Measurements from ENCODE around the gene TIMM50.

Gene TIMM50

GRCh38 chr19:39479916-39480315, 722 bp upstream of the TIMM50 start:
- in situ Hi-C loops (cut with MboI; ENCODE audit: low sequenced_read_pairs, unreplicated experiment): no loop called here
- TF ChIP-seq, protein P1, sequence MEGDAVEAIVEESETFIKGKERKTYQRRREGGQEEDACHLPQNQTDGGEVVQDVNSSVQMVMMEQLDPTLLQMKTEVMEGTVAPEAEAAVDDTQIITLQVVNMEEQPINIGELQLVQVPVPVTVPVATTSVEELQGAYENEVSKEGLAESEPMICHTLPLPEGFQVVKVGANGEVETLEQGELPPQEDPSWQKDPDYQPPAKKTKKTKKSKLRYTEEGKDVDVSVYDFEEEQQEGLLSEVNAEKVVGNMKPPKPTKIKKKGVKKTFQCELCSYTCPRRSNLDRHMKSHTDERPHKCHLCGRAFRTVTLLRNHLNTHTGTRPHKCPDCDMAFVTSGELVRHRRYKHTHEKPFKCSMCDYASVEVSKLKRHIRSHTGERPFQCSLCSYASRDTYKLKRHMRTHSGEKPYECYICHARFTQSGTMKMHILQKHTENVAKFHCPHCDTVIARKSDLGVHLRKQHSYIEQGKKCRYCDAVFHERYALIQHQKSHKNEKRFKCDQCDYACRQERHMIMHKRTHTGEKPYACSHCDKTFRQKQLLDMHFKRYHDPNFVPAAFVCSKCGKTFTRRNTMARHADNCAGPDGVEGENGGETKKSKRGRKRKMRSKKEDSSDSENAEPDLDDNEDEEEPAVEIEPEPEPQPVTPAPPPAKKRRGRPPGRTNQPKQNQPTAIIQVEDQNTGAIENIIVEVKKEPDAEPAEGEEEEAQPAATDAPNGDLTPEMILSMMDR (IDR thresholded peaks at IDR 0.05; ENCODE audit: borderline replicate concordance, control extremely low read depth, extremely low read depth, insufficient read depth, missing control alignments): no peak
- DNase-seq (ENCODE audit: low spot score): no peak

DNA sequence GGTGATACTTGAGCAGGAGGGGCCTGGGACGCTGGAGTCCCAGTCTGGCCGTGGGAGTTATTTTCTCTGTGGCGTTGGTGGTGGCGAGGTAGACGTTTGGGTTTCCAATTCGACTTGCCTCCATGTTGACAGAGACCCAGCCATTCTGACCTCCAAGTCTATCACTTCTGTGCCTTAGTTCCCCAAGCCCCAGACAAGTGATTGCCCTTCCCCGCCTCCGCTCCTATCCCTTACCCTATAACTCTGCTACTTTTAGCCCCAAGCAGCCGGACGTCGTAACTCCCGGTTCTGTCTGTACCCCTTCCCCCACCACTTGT, 549 bp downstream of the TIMM50 start:
- no peak for DNase-seq (ENCODE audit: low spot score)
- TF ChIP-seq, protein P1 (IDR thresholded peaks at IDR 0.05; ENCODE audit: borderline replicate concordance, control extremely low read depth, extremely low read depth, insufficient read depth, missing control alignments): no peak
- in situ Hi-C loops (cut with MboI; ENCODE audit: low sequenced_read_pairs, unreplicated experiment): no loop called here

- DNase-seq (ENCODE audit: low spot score): no peak
- in situ Hi-C loops (cut with MboI; ENCODE audit: low sequenced_read_pairs, unreplicated experiment): no loop called here
- TF ChIP-seq, protein P1 (IDR thresholded peaks at IDR 0.05; ENCODE audit: borderline replicate concordance, control extremely low read depth, extremely low read depth, insufficient read depth, missing control alignments): no peak
Measured at GRCh38 chr19:39481676-39482075, 1.0 kb downstream of the TIMM50 start.

- in situ Hi-C loops (cut with MboI; ENCODE audit: low sequenced_read_pairs, unreplicated experiment): no loop called here
Measured at GRCh38 chr19:39483141-39483540, 2.5 kb downstream of the TIMM50 start.

GRCh38 chr19:39489756-39490155, 9.1 kb downstream of the TIMM50 start:
- in situ Hi-C loops (cut with MboI; ENCODE audit: low sequenced_read_pairs, unreplicated experiment): no loop called here
- DNase-seq (ENCODE audit: low spot score): no peak
- TF ChIP-seq, protein P1 (IDR thresholded peaks at IDR 0.05; ENCODE audit: borderline replicate concordance, control extremely low read depth, extremely low read depth, insufficient read depth, missing control alignments): no peak

More at GRCh38 chr19:39483141-39483540, 2.5 kb downstream of the TIMM50 start:
- TF ChIP-seq, protein P1 (IDR thresholded peaks at IDR 0.05; ENCODE audit: borderline replicate concordance, control extremely low read depth, extremely low read depth, insufficient read depth, missing control alignments): no peak
- DNase-seq (ENCODE audit: low spot score): no peak

DNA sequence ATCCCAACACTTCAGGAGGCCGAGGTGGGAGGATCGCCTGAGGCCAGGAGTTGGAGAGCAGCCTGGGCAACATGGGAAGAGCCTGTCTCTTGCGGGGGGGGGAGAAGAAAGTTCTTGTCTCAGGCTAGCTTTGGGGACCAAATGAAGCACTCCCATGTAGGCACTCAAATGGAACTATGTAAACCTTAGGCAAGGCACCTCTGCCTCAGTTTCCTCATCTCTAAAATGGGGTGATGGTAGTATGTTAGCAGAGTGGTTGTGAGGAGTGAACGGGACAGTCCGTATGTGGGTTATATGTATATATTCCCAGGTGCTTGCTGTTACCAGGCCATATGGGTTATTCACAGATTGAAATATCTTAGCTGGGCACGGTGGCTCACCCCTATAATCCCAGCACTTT, 11.6 kb downstream of the TIMM50 start:
- in situ Hi-C loops (cut with MboI; ENCODE audit: low sequenced_read_pairs, unreplicated experiment): no loop called here
- TF ChIP-seq, protein P1 (IDR thresholded peaks at IDR 0.05; ENCODE audit: borderline replicate concordance, control extremely low read depth, extremely low read depth, insufficient read depth, missing control alignments): no peak
- no peak for DNase-seq (ENCODE audit: low spot score)

DNA sequence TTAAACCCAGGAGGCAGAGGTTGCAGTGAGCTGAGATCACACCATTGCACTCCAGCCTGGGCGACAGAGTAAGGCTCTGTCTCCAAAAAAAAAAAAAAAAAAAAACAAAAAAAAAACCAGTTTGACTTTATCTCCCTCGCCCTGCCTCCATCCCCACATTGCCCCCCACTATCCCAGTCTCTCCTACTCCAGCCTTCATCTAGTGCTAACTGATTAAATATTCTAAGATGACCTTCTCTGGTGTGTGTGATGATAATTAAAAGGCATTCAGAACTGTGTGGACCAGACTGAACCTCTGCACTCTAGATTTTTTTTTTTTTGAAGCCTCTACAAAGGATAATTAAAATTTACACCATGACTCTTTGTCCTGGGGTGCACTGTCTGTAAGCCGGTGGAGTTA, 12.2 kb downstream of the TIMM50 start:
- in situ Hi-C loops (cut with MboI; ENCODE audit: low sequenced_read_pairs, unreplicated experiment): no loop called here
- no peak for DNase-seq (ENCODE audit: low spot score)
- TF ChIP-seq, protein P1 (IDR thresholded peaks at IDR 0.05; ENCODE audit: borderline replicate concordance, control extremely low read depth, extremely low read depth, insufficient read depth, missing control alignments): no peak

All from GM13976 (cell line).